Rectal smooth muscle tissue (tissue), 1 donor: Measurements from ENCODE around the gene SPA17.

Source experiments
- H3K27ac ChIP-seq: one replicate; pipeline ENCODE4 v1.7.0; 2013; ENCODE audit warnings: low read depth, low read length, inconsistent platforms
- H3K27me3 ChIP-seq: one replicate; pipeline ENCODE4 v1.7.0; 2013; ENCODE audit warnings: low read length; ENCODE audit not compliant: control insufficient read depth, insufficient read depth
- H3K36me3 ChIP-seq: one replicate; pipeline ENCODE4 v1.7.0; 2013; ENCODE audit warnings: low read length; ENCODE audit not compliant: control insufficient read depth, insufficient read depth
- H3K4me1 ChIP-seq: one replicate; pipeline ENCODE4 v1.7.0; 2013; ENCODE audit warnings: low read length; ENCODE audit not compliant: control insufficient read depth, insufficient read depth
- H3K4me3 ChIP-seq: one replicate; pipeline ENCODE4 v1.7.0; 2013; ENCODE audit warnings: low read length
- H3K9ac ChIP-seq: one replicate; pipeline ENCODE4 v1.7.0; 2013; ENCODE audit warnings: low read length

SPA17 gene

DNA sequence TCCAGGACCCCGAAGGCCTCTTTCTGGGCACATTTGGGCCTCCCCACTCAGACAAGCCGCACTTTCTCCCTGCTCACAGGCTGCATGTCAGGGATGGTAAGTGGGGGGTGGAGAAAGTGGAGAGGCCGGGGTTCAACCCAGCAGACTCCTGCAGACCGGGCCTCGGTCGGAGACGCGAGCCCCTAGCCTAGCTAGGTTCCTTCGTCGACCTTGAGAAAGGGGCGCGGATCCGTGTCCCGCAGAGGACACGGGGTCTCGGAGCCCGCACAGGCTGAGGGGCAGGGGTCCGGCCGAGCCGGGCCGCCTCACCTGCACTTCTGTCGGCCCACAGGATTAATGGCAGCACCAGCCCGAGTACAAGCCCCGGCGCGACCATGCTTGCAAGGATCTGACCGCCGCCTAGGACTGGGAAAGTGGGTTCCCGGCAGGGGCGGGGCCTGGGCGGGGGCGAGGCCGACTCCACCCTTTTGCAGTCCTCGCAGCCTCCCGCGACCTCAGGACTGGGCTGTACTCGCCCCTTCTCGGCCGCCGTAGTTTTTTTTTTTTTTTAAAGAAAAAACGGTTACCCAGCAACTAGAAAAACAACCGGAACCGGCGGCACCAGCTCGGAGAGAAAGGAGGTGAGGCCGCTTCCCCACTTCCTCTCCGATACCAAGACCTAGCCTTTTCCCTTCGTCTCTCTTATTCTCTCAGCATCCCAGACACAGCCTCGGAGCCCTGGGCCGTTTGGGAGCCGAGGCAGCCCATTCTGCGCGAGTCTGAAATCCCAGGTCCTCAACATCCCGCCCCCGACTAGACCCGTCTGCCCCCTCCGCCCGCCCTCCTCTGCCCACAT lies at the start of gene SPA17, which contains the start of gene SIAE:
Gene SPA17 (plus strand): TSS at position 572 of the 835 bp plus-strand sequence. CDS start 1,361 bp downstream, outside the sequence.
Gene SIAE (minus strand): TSS at position 407 of the 835 bp plus-strand sequence. CDS start 31 bp downstream, at position 376.
- H3K4me3 ChIP-seq, result peak within 1 kb of the TSS; percentile 90
- peak within 1 kb of the TSS; percentile 71 for H3K27ac ChIP-seq
- peaks cover 2% of the 10 kb centered on the region for H3K4me1 ChIP-seq
- peak within 1 kb of the TSS; percentile 80 for H3K9ac ChIP-seq
- no peaks in the 10 kb centered on the region for H3K27me3 ChIP-seq
- H3K36me3 ChIP-seq, result no peaks in the 10 kb centered on the region

DNA sequence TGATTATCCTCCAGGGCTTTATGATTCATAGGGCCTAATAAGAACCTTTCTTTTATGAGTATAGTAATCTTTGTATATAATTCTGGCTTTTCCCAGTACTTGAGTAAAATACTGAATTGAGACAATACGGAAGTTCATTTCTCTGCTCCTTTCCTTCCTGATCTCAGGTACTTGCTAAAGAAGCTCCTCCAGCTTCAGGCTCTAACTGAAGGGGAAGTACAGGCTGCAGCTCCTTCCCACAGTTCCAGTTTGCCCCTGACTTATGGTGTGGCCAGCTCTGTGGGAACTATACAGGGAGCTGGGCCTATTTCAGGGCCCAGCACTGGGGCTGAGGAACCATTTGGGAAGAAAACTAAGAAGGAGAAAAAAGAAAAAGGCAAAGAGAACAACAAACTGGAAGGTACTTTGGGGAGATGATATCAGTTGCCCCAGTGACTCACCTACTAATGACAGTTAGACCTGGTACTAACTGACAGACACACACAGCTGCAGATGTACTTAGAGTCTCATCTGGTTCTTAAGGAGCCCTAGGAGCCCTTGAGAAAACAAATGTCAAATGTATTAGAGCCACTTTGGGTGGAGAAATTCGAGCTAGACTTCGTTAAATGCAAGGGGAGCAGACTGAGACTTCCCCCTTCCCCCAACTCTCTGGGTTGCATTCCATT lies 48.1 kb upstream of the SPA17 start:
- Histone ChIP-seq H3K27ac (no peak overlapping the region), H3K4me1 (peaks cover 10% of the 10 kb centered on the region), H3K27me3 (no peaks in the 10 kb centered on the region), H3K9ac (no peak overlapping the region), H3K4me3 (no peak overlapping the region), H3K36me3 (peaks cover 24% of the 10 kb centered on the region)

DNA sequence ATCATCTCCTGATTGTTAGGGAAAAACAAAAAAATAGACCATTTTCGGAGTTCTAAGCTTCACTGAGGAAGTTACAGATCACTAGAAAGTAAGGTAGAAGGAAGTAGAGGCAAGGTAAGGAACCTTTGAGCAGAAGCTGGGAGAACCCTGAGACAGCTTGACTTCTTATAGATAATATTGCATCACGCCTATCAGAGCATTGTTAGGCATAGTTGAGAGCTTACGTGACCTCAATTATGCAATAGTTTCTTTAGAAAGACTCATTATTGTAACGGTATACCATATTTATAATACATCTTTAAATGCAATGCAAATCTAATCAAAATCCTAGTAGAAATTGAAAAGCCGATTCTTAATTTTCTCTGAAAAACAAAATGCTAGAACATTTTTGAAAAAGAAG lies 46.2 kb upstream of the SPA17 start:
- H3K27me3 ChIP-seq, result no peaks in the 10 kb centered on the region
- no peak overlapping the region for H3K27ac ChIP-seq
- H3K4me3 ChIP-seq, result no peak overlapping the region
- H3K9ac ChIP-seq, result no peak overlapping the region
- H3K36me3 ChIP-seq, result peaks cover 37% of the 10 kb centered on the region
- peaks cover 10% of the 10 kb centered on the region for H3K4me1 ChIP-seq

DNA sequence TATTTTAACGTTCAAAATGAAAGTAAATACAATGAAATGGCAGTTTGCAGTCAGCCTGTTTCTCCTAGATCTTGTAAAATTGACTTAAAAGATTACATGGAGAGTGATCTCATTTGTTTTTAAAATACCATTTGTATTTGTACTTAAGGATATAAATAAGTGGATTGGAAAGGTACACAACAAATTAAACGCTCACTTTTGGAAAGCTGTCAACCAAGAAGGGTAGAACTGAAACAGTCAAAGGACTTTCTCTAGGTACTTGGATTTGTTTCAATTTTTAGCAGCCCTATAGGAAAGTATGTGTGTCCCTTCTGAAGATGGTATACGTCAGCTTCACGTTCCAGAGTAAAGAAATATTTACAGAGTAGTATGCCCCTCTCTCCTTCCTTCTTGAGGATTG lies 43.7 kb upstream of the SPA17 start:
- peaks cover 44% of the 10 kb centered on the region for H3K36me3 ChIP-seq
- no peak overlapping the region for H3K9ac ChIP-seq
- no peak overlapping the region for H3K27ac ChIP-seq
- H3K4me3 ChIP-seq, result no peak overlapping the region
- no peaks in the 10 kb centered on the region for H3K27me3 ChIP-seq
- no peaks in the 10 kb centered on the region for H3K4me1 ChIP-seq

DNA sequence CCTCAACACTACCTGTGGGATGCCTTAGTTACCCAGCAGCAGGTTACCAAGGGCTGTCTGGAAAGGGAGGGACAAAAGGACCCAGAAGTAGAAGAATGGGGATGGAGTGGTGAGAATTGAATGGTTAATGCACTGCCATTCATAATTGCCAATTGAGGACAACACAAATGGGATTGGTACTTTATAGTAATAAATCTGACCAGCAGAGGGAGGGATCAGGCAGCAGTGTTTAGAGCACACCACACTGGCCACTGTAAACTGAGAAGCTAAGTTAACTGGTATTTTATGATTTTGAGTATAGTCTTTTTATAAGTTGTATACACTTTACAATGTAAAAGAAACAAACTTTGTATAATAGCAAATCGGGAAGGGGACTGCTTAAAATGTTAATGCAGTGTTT lies 40.3 kb upstream of the SPA17 start:
- Histone ChIP-seq H3K4me3 (no peak overlapping the region), H3K9ac (no peak overlapping the region), H3K4me1 (no peaks in the 10 kb centered on the region), H3K27ac (no peak overlapping the region), H3K36me3 (peaks cover 34% of the 10 kb centered on the region), H3K27me3 (no peaks in the 10 kb centered on the region)

DNA sequence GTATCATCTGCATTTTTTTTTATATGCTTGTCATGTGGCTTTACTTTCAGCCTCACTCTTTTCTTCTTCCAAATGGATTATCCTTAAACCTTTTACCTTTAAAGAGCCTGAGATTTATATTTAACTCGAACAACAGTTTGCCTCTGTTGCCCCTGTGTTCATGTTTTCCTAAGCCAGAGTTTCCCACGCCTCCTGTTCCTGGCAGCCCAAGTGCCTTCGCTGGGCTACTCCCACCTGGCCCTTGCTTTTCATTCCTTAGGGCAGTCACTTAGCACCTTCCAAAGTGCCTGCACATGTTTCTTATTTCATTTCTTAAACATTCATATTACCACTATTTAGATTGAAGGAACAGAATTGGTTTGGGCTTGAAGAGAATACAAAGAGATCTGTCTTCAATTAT lies 37.8 kb upstream of the SPA17 start:
- Histone ChIP-seq H3K27ac (no peak overlapping the region), H3K9ac (no peak overlapping the region), H3K4me3 (no peak overlapping the region), H3K27me3 (no peaks in the 10 kb centered on the region), H3K4me1 (no peaks in the 10 kb centered on the region), H3K36me3 (peaks cover 26% of the 10 kb centered on the region)

DNA sequence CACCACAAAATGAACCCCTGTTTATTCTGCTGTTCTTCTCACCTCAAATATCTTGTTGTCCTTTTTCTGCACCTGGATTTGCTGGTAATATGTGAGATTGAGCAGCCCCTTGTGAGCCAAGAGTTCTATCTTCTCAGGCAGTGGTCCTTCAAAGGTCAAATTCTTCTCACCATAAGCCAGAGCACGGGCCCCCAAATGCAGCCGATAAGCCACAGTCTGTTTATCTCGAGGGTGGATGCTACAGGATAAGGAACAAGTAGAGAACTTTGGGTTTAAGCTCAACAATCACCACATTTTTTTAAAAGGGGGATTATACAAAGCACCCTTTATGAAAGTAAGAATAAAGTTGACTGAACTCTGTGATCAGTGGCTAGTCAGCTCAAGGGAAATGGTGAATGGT lies 35.2 kb upstream of the SPA17 start:
- Histone ChIP-seq H3K36me3 (peaks cover 7% of the 10 kb centered on the region), H3K4me3 (no peak overlapping the region), H3K4me1 (no peaks in the 10 kb centered on the region), H3K27ac (no peak overlapping the region), H3K9ac (no peak overlapping the region), H3K27me3 (no peaks in the 10 kb centered on the region)

DNA sequence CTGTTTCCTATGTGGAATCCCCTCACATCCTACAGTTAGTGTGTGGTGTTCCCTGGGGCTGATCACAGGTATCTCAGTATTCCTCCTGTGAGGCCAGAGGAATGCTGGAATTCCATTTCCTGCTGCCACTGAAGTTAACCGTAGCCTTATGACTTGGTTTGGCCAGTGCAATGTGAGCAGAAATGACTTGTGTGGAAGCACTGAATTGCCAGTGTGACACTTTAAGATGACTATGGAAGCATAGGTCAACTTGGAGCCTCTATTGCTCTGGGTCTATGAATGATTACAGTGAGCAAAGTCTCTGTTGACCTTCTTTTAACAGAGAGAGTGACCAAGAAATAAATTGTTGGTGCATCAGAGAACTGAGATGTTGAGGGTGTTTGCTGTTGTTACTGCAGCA lies 34.5 kb upstream of the SPA17 start:
- Histone ChIP-seq H3K9ac (no peak overlapping the region), H3K4me1 (no peaks in the 10 kb centered on the region), H3K27ac (no peak overlapping the region), H3K27me3 (no peaks in the 10 kb centered on the region), H3K36me3 (peaks cover 7% of the 10 kb centered on the region), H3K4me3 (no peak overlapping the region)

DNA sequence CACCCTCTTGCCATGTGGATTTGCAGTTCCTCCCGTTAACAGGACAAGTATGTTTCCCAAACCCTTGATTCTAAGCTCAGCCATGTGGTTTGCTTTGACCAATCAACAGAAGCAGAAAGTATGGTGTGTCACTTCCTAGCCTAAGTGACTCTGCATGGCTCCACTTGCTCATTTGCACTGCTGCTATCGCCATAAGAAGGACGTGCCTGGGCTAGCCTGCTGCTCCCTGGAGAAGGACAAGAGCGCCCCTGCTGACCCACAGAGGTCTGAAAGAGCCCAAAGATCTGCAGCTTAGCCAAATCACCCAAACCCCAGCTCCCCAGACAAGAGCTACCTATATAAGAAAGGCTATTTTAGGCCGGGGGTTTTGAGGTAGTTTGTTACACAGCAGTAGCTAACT lies 33.0 kb upstream of the SPA17 start:
- no peak overlapping the region for H3K9ac ChIP-seq
- H3K4me1 ChIP-seq, result no peaks in the 10 kb centered on the region
- H3K27ac ChIP-seq, result no peak overlapping the region
- H3K36me3 ChIP-seq, result peaks cover 7% of the 10 kb centered on the region
- no peaks in the 10 kb centered on the region for H3K27me3 ChIP-seq
- no peak overlapping the region for H3K4me3 ChIP-seq

DNA sequence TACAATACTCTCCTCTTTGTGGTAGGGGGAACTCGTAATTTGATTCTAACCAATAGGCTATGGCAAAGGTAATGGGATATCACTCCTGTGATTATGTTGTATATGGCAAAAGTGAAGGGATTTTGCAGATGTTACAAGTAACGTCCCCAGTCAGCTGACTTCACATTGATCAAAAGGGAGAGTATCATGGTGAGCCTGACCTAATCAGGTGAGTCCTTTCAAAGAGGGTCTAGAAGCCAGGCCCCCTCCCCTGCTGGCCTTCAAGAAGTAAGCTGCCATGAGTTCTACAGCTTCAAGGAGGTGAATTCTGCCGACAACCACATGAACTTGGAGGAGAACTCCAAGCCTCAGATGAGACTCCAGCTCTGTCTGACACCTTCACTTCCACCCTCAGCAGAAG lies 31.1 kb upstream of the SPA17 start:
- no peaks in the 10 kb centered on the region for H3K4me1 ChIP-seq
- no peak overlapping the region for H3K9ac ChIP-seq
- no peaks in the 10 kb centered on the region for H3K27me3 ChIP-seq
- H3K36me3 ChIP-seq, result peaks cover 3% of the 10 kb centered on the region
- H3K4me3 ChIP-seq, result no peak overlapping the region
- no peak overlapping the region for H3K27ac ChIP-seq

DNA sequence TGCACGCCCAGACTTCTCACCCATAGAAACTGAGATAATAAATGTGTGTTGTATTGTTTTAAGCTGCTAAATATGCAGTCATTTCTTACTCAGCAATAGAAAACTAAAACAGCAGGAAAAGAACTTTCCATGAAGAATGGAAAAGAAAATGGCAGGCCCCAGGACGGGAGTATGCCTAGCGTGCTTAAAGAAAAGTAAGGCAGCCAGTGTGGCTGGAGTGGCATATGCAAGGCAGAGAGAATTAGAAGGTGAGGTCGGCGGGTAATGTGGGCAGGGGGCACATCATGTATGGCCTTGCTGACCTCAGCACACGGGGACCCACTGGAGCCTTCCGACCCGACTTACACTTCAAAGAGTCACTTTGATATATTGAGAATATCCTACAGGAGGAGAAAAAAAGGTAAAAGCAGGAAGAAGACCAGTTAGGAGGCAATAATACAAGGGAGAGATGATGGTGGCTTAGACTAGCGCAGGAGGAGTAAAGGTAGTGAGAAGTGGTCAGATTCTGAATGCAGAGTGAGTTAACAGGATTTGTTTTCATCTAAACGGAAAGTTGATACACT lies 30.6 kb upstream of the SPA17 start:
- H3K9ac ChIP-seq, result no peak overlapping the region
- H3K36me3 ChIP-seq, result peaks cover 3% of the 10 kb centered on the region
- no peak overlapping the region for H3K27ac ChIP-seq
- no peaks in the 10 kb centered on the region for H3K4me1 ChIP-seq
- H3K4me3 ChIP-seq, result no peak overlapping the region
- no peaks in the 10 kb centered on the region for H3K27me3 ChIP-seq

DNA sequence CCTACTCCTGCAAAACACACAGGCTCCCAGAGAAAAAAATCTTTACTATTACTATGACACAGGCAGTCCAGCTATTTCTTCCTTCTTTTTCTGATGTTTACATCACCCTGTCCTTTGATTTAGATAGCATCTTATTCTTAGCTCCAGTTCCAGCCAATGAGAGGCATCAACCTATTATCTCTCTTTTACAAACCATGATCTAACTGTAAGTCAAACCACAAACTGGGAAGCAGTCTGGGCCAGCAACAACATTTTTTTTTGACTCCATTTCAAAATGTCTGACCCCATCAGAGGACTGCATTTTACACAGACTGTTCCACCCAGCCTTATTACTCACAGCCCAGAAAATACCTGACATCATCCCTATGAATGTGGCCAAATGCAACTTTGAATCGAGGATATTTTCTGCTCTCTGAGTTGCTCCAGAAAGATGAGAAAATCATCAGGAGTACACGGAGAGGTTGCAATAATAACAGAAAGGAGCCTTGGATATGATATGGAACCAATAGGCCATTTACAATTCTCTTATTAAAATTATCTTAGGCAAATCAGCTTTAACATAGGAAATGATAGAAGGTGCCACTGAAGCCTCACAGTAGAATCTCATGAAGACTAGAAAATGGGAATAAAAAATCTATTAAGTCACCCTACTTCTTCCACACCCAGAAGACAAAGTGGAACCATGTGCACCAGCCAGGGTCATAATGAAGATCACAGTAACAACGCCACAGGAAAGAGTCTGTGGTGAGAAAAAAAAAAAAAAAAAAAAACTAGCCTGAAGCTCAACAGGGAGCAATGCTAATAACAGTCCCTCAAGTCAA lies 29.9 kb upstream of the SPA17 start:
- Histone ChIP-seq H3K27me3 (no peaks in the 10 kb centered on the region), H3K4me3 (no peak overlapping the region), H3K27ac (no peak overlapping the region), H3K4me1 (no peaks in the 10 kb centered on the region), H3K9ac (no peak overlapping the region), H3K36me3 (peaks cover 3% of the 10 kb centered on the region)
